ENCODE results near the gene UBE2D2. TPM values are rescaled to one million over a fixed set of nuclear protein-coding genes. Genes with fewer than 3 reads are reported as not detected.

Gene UBE2D2
- total and polyA plus RNA-seq, 2 of the 13 experiments (the other 11 are each of a cell fraction or from before 2014, with no cell fraction given), result 79.1 to 109 TPM

- TF ChIP-seq ELF1 (CRISPR knock-in tag; IDR thresholded peaks at IDR 0.05), result no peak; the same call in 1 of the 2 replicates
- TF ChIP-seq ZNF253 (CRISPR knock-in tag; IDR thresholded peaks at IDR 0.05; ENCODE audit: borderline replicate concordance), result no peak
- TF ChIP-seq ZMYM4 (CRISPR knock-in tag; IDR thresholded peaks at IDR 0.05), result peak; percentile 72; the same call in 1 of the 2 replicates
- no peak for TF ChIP-seq RORA (CRISPR knock-in tag; IDR thresholded peaks at IDR 0.05)
- no peak for TF ChIP-seq ZBTB1 (CRISPR knock-in tag; IDR thresholded peaks at IDR 0.05; ENCODE audit: borderline replicate concordance)
- TF ChIP-seq ESRRA (CRISPR knock-in tag; IDR thresholded peaks at IDR 0.05; ENCODE audit: low read depth), result peak; percentile 68; the same call in 1 of the 2 replicates
- TF ChIP-seq STAT5B (CRISPR knock-in tag; IDR thresholded peaks at IDR 0.05), result no peak
- TF ChIP-seq ZNF687 (CRISPR knock-in tag; IDR thresholded peaks at IDR 0.05), result peak; percentile 96
- TF ChIP-seq SOX5 (CRISPR knock-in tag; IDR thresholded peaks at IDR 0.05; ENCODE audit: borderline replicate concordance), result peak; percentile 37; the same call in 1 of the 2 replicates
- TF ChIP-seq RXRB (CRISPR knock-in tag; IDR thresholded peaks at IDR 0.05; ENCODE audit: borderline replicate concordance), result peak; percentile 61; the same call in 1 of the 2 replicates
- TF ChIP-seq RARA (CRISPR knock-in tag; IDR thresholded peaks at IDR 0.05), result peak; percentile 13; the same call in 1 of the 2 replicates
- TF ChIP-seq JDP2 (CRISPR knock-in tag; IDR thresholded peaks at IDR 0.05; ENCODE audit: borderline replicate concordance), result no peak
- no peak for TF ChIP-seq SMARCE1 (IDR thresholded peaks at IDR 0.05; ENCODE audit: borderline replicate concordance)
- TF ChIP-seq ZNF577 (CRISPR knock-in tag; IDR thresholded peaks at IDR 0.05; ENCODE audit: borderline replicate concordance, low read depth), result no peak
- no peak for TF ChIP-seq ZNF839 (CRISPR knock-in tag; IDR thresholded peaks at IDR 0.05; ENCODE audit: borderline replicate concordance)
- 0 out of 2 replicates have a peak, but pooled peaks have one; percentile 27 for TF ChIP-seq NR2C2 (CRISPR knock-in tag; IDR thresholded peaks at IDR 0.05; ENCODE audit: borderline replicate concordance)
- peak; percentile 21 to 76; a peak in 3 of 4 replicates for TF ChIP-seq HMGXB4 (CRISPR knock-in tag; IDR thresholded peaks at IDR 0.05; ENCODE audit: borderline replicate concordance in 1 of 2, low read depth in 1 of 2)
- TF ChIP-seq KDM4B (CRISPR knock-in tag; IDR thresholded peaks at IDR 0.05), result no peak
- no peak; the same call in 1 of the 2 replicates for TF ChIP-seq CREM (IDR thresholded peaks at IDR 0.05)
- TF ChIP-seq CREM (CRISPR knock-in tag; IDR thresholded peaks at IDR 0.05), result no peak
- TF ChIP-seq ERF (CRISPR knock-in tag; IDR thresholded peaks at IDR 0.05), result peak; percentile 89
- TF ChIP-seq KDM3A (CRISPR knock-in tag; IDR thresholded peaks at IDR 0.05; ENCODE audit: low read depth), result 0 out of 2 replicates have a peak, but pooled peaks have one; percentile 32
- peak; percentile 54 for TF ChIP-seq HDAC1 (CRISPR knock-in tag; IDR thresholded peaks at IDR 0.05)
- TF ChIP-seq ZNF430 (CRISPR knock-in tag; IDR thresholded peaks at IDR 0.05), result peak; percentile 68; the same call in 1 of the 2 replicates
Measured at GRCh38 chr5:139560752-139561654, at the start of gene UBE2D2 (continued).
